Urinary bladder (tissue), 4 donors: Measurements from ENCODE around the gene RNF207. TPM values are rescaled to one million over a fixed set of nuclear protein-coding genes. Genes with fewer than 3 reads are reported as not detected.

Source experiments
- DNase-seq: peaks from one replicate; pipeline ENCODE4 v3.0.0-alpha.2; 2015; ENCODE audit errors: extremely low spot score
- H3K27ac ChIP-seq: one replicate; pipeline ENCODE4 v1.5.1; 2013; ENCODE audit warnings: low read depth, mild to moderate bottlenecking, moderate library complexity
- H3K36me3 ChIP-seq: one replicate; pipeline ENCODE4 v1.6.1; 2013; ENCODE audit warnings: mild to moderate bottlenecking, moderate library complexity; ENCODE audit not compliant: insufficient read depth
- H3K4me1 ChIP-seq: one replicate; pipeline ENCODE4 v1.6.1; 2013; ENCODE audit warnings: mild to moderate bottlenecking, moderate library complexity; ENCODE audit not compliant: insufficient read depth
- H3K4me3 ChIP-seq: one replicate; pipeline ENCODE4 v1.5.1; 2013; ENCODE audit warnings: low read depth, low read length
- WGBS: extraction: QIAGEN DNeasy Blood & Tissue Kit; methylation state at CpG from one replicate; pipeline ENCODE4 v1.1.7; 2013; 5-methylcytosine and 5-hydroxymethylcytosine counted together
- polyA plus RNA-seq: library from polyadenylated mRNA; stranded (reverse); fragments of 200-250 nt; gene quantifications from one replicate; pipeline ENCODE4 v1.2.3, GENCODE V29; 2013
- total RNA-seq: library from RNA; depleted of rRNA; stranded (reverse); fragments of >200 nt; gene quantifications from one replicate; pipeline ENCODE4 v1.2.3, GENCODE V29; 2014
- donor health status: healthy with polysubstance abuse.
- donor health status: healthy.

The RNF207 gene
- total and polyA plus RNA-seq, 2 donors = 12.8 to 14.1 TPM

- DNase-seq = no peak
- peaks cover 3% of the 10 kb centered on the region for H3K4me1 ChIP-seq
- no peaks in the 10 kb centered on the region for H3K36me3 ChIP-seq
- no peak overlapping the region for H3K4me3 ChIP-seq
- 59% methylated on average over 17 of the region's 17 CpGs for WGBS
- no peak overlapping the region for H3K27ac ChIP-seq
These were observed 34.2 kb downstream of the RNF207 start for GRCh38 chr1:6239950-6240768.

GRCh38 chr1:6241107-6241886 lies 35.4 kb downstream of the RNF207 start:
- Histone ChIP-seq H3K4me3 (no peak overlapping the region), H3K4me1 (peaks cover 3% of the 10 kb centered on the region), H3K36me3 (no peaks in the 10 kb centered on the region), H3K27ac (no peak overlapping the region)
- WGBS = 28% methylated on average over 33 of the region's 33 CpGs
- DNase-seq = no peak

- no peak for DNase-seq
- Histone ChIP-seq H3K27ac (no peak overlapping the region), H3K4me3 (peak overlapping the region; percentile 6), H3K36me3 (no peaks in the 10 kb centered on the region), H3K4me1 (peaks cover 3% of the 10 kb centered on the region)
- under 1% methylated on average over 99 of the region's 99 CpGs for WGBS
These were observed 36.2 kb downstream of the RNF207 start for GRCh38 chr1:6241887-6242740.

- peaks cover 3% of the 10 kb centered on the region for H3K4me1 ChIP-seq
- WGBS = 24% methylated on average over 20 of the region's 20 CpGs
- DNase-seq = no peak
- no peak overlapping the region for H3K4me3 ChIP-seq
- H3K27ac ChIP-seq = no peak overlapping the region
- H3K36me3 ChIP-seq = no peaks in the 10 kb centered on the region
These were observed 37.3 kb downstream of the RNF207 start for GRCh38 chr1:6243053-6243834.

- 2% methylated on average over 16 of the region's 16 CpGs for WGBS
- Histone ChIP-seq H3K27ac (no peak within 1 kb of the TSS), H3K4me3 (no peak within 1 kb of the TSS), H3K36me3 (no peaks in the 10 kb centered on the region), H3K4me1 (peaks cover 3% of the 10 kb centered on the region)
- no peak for DNase-seq
These were observed 38.1 kb downstream of the RNF207 start, which contains the start of gene HES3 for GRCh38 chr1:6243993-6244392. Gene HES3, plus strand, starts transcription at chr1:6244179. Its CDS starts 187 bp downstream, at chr1:6244366.

- no peak overlapping the region for H3K4me3 ChIP-seq
- no peak overlapping the region for H3K27ac ChIP-seq
- H3K36me3 ChIP-seq = no peaks in the 10 kb centered on the region
- no peak for DNase-seq
- peaks cover 3% of the 10 kb centered on the region for H3K4me1 ChIP-seq
- 2% methylated on average over 24 of the region's 24 CpGs for WGBS
These were observed 38.6 kb downstream of the RNF207 start for GRCh38 chr1:6244401-6245049.

- H3K36me3 ChIP-seq = no peaks in the 10 kb centered on the region
- H3K4me1 ChIP-seq = peaks cover 3% of the 10 kb centered on the region
- WGBS = 1% methylated on average over 79 of the region's 79 CpGs
- H3K4me3 ChIP-seq = no peak overlapping the region
- DNase-seq = no peak
- no peak overlapping the region for H3K27ac ChIP-seq
These were observed 39.4 kb downstream of the RNF207 start for GRCh38 chr1:6245086-6245868.

GRCh38 chr1:6245869-6246496 lies 40.1 kb downstream of the RNF207 start:
- Histone ChIP-seq H3K4me3 (no peak overlapping the region), H3K27ac (no peak overlapping the region), H3K36me3 (no peaks in the 10 kb centered on the region), H3K4me1 (peaks cover 3% of the 10 kb centered on the region)
- WGBS = 2% methylated on average over 49 of the region's 49 CpGs
- no peak for DNase-seq

GRCh38 chr1:6246497-6247467 lies 40.9 kb downstream of the RNF207 start:
- no peak overlapping the region for H3K27ac ChIP-seq
- no peak overlapping the region for H3K4me3 ChIP-seq
- H3K36me3 ChIP-seq = no peaks in the 10 kb centered on the region
- WGBS = 5% methylated on average over 30 of the region's 30 CpGs
- DNase-seq = no peak
- peaks cover 3% of the 10 kb centered on the region for H3K4me1 ChIP-seq

GRCh38 chr1:6247651-6248050 lies 41.7 kb downstream of the RNF207 start:
- Histone ChIP-seq H3K27ac (no peak overlapping the region), H3K4me3 (no peak overlapping the region), H3K4me1 (no peaks in the 10 kb centered on the region), H3K36me3 (no peaks in the 10 kb centered on the region)
- no peak for DNase-seq
- WGBS = 79% methylated on average over 5 of the region's 5 CpGs
